GM12878 (cell line): ENCODE measurements around the gene RAB8A. TPM values are rescaled to one million over a fixed set of nuclear protein-coding genes. Genes with fewer than 3 reads are reported as not detected.
A peak's percentile ranks its signal among the peaks of the same experiment; 100 is the strongest.

Experiments
- IKZF1 ChIP-seq: fragments of 450-650 bp; conservative IDR thresholded peaks from 2 replicates; pipeline ENCODE4 v1.6.1; 2017; ENCODE audit warnings: antibody characterized with exemption, mild to moderate bottlenecking
- KDM1A ChIP-seq: fragments of 200-600 bp; sonication (generic); IDR thresholded peaks from 2 replicates; pipeline ENCODE4 v1.6.1; 2016; ENCODE audit warnings: borderline replicate concordance
- NFYA ChIP-seq: IDR thresholded peaks from 2 replicates; pipeline ENCODE4 v1.6.1; 2011; ENCODE audit warnings: low read depth, mild to moderate bottlenecking, low read length, improper control_type of control experiment, borderline replicate concordance
- PML ChIP-seq: IDR thresholded peaks from 2 replicates; pipeline ENCODE4 v1.6.1; 2012; ENCODE audit warnings: low read length, inconsistent platforms
- RAD51 ChIP-seq: fragments of 450-650 bp; IDR thresholded peaks from 2 replicates; pipeline ENCODE4 v1.6.1; 2016; ENCODE audit warnings: moderate library complexity, mild to moderate bottlenecking, inconsistent platforms
- SMARCA5 ChIP-seq: fragments of 450-650 bp; IDR thresholded peaks from 2 replicates; pipeline ENCODE4 v1.6.1; 2017; ENCODE audit warnings: mild to moderate bottlenecking
- STAT3 ChIP-seq: IDR thresholded peaks from 2 replicates; pipeline ENCODE4 v1.6.1; 2011; ENCODE audit warnings: low read depth, low read length, improper control_type of control experiment
- polyA plus RNA-seq, 11 experiments: library from polyadenylated mRNA; depleted of rRNA in 4 of 11; unstranded in 6 of 11; stranded (reverse) in 5 of 11; fragments of >200 nt; fragmentation: Nextera tagmentation in 4 of 11; fragmentation: Illumina TruSeq in 1 of 11; extraction: Ambion mirVana in 4 of 11; extraction: Trizol in 1 of 11; gene quantifications; 1 replicate in 1 of 11; 2 replicates in 10 of 11; pipeline versions ENCODE4 v1.2.1 to v1.2.3, GENCODE V29; 2011 to 2016; ENCODE audit warnings: inconsistent platforms in 2 of 11, missing spikeins in 2 of 11, low read depth in 1 of 11
- total RNA-seq, 4 experiments: library from RNA; depleted of rRNA in 3 of 4; stranded (reverse); fragments of >200 nt in 3 of 4; fragmentation: Illumina TruSeq in 1 of 4; extraction: Trizol in 1 of 4; gene quantifications; 2 replicates each; pipeline versions ENCODE4 v1.2.1 to v1.2.3, GENCODE V29; 2013 to 2021
- TF ChIP-seq, protein P1 (sequence below): fragments of 450-650 bp; IDR thresholded peaks from 2 replicates; pipeline ENCODE4 v1.6.1; 2017; ENCODE audit warnings: low read depth, mild to moderate bottlenecking, moderate library complexity
- TF ChIP-seq, protein P2 (sequence below): fragments of 450-650 bp; formaldehyde crosslinking; IDR thresholded peaks from 2 replicates; pipeline ENCODE4 v1.4.0; 2020; ENCODE audit warnings: mild to moderate bottlenecking, moderate library complexity
- TF ChIP-seq, protein P3 (sequence below): fragments of 450-650 bp; IDR thresholded peaks from 2 replicates; pipeline ENCODE4 v1.6.1; 2017; ENCODE audit warnings: antibody characterized with exemption, mild to moderate bottlenecking, moderate library complexity
- TF ChIP-seq, protein P4 (sequence below): IDR thresholded peaks from 2 replicates; pipeline ENCODE4 v1.6.1; 2012; ENCODE audit warnings: mild to moderate bottlenecking, low read depth, low read length
- TF ChIP-seq, protein P5 (sequence below): fragments of 450-650 bp; IDR thresholded peaks from 2 replicates; pipeline ENCODE4 v1.6.1; 2018; ENCODE audit warnings: borderline replicate concordance, mild to moderate bottlenecking; ENCODE audit not compliant: partially characterized antibody

Gene RAB8A
- total and polyA plus RNA-seq, 10 of the 15 experiments (the other 5 are each of a cell fraction or from before 2014, with no cell fraction given): 23.9 to 314 (median 185) TPM

DNA sequence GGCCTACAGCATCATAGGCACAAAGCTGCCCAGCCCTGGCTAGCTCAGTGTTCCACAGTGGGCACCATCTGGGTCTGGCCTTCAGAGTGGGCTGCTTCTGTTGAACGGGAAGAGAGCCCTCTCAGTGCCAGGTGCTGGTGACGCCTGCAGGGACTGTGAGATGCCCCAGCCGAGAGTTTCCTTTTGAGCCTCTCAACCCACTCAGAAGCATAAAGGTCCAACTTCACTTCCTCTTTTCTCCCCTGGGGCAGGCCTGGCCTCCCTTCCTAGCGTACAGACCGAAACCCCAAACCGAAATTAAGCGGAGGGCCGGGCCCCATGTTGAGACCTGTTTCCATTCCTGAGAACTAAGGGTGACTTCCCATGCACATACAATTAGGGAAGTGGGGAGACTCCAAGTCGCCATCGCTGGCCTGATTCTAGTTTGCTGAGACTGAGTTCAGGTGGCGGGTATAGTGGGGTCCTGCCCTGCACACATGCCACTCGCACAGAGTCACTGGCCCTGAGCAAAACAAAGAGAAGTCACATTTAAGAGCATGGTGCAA lies 6.9 kb downstream of the RAB8A start (continued):
- TF ChIP-seq, protein P1, sequence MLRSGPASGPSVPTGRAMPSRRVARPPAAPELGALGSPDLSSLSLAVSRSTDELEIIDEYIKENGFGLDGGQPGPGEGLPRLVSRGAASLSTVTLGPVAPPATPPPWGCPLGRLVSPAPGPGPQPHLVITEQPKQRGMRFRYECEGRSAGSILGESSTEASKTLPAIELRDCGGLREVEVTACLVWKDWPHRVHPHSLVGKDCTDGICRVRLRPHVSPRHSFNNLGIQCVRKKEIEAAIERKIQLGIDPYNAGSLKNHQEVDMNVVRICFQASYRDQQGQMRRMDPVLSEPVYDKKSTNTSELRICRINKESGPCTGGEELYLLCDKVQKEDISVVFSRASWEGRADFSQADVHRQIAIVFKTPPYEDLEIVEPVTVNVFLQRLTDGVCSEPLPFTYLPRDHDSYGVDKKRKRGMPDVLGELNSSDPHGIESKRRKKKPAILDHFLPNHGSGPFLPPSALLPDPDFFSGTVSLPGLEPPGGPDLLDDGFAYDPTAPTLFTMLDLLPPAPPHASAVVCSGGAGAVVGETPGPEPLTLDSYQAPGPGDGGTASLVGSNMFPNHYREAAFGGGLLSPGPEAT: peak; percentile 98
- TF ChIP-seq KDM1A (no peak), STAT3 (peak; percentile 82; the same call in 1 of the 2 replicates), PML (peak; percentile 81), NFYA (no peak), IKZF1 (peak; percentile 100), SMARCA5 (no peak; the same call in 1 of the 2 replicates), RAD51 (no peak)
- TF ChIP-seq, protein P2, sequence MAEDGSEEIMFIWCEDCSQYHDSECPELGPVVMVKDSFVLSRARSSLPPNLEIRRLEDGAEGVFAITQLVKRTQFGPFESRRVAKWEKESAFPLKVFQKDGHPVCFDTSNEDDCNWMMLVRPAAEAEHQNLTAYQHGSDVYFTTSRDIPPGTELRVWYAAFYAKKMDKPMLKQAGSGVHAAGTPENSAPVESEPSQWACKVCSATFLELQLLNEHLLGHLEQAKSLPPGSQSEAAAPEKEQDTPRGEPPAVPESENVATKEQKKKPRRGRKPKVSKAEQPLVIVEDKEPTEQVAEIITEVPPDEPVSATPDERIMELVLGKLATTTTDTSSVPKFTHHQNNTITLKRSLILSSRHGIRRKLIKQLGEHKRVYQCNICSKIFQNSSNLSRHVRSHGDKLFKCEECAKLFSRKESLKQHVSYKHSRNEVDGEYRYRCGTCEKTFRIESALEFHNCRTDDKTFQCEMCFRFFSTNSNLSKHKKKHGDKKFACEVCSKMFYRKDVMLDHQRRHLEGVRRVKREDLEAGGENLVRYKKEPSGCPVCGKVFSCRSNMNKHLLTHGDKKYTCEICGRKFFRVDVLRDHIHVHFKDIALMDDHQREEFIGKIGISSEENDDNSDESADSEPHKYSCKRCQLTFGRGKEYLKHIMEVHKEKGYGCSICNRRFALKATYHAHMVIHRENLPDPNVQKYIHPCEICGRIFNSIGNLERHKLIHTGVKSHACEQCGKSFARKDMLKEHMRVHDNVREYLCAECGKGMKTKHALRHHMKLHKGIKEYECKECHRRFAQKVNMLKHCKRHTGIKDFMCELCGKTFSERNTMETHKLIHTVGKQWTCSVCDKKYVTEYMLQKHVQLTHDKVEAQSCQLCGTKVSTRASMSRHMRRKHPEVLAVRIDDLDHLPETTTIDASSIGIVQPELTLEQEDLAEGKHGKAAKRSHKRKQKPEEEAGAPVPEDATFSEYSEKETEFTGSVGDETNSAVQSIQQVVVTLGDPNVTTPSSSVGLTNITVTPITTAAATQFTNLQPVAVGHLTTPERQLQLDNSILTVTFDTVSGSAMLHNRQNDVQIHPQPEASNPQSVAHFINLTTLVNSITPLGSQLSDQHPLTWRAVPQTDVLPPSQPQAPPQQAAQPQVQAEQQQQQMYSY: no peak
- TF ChIP-seq, protein P3, sequence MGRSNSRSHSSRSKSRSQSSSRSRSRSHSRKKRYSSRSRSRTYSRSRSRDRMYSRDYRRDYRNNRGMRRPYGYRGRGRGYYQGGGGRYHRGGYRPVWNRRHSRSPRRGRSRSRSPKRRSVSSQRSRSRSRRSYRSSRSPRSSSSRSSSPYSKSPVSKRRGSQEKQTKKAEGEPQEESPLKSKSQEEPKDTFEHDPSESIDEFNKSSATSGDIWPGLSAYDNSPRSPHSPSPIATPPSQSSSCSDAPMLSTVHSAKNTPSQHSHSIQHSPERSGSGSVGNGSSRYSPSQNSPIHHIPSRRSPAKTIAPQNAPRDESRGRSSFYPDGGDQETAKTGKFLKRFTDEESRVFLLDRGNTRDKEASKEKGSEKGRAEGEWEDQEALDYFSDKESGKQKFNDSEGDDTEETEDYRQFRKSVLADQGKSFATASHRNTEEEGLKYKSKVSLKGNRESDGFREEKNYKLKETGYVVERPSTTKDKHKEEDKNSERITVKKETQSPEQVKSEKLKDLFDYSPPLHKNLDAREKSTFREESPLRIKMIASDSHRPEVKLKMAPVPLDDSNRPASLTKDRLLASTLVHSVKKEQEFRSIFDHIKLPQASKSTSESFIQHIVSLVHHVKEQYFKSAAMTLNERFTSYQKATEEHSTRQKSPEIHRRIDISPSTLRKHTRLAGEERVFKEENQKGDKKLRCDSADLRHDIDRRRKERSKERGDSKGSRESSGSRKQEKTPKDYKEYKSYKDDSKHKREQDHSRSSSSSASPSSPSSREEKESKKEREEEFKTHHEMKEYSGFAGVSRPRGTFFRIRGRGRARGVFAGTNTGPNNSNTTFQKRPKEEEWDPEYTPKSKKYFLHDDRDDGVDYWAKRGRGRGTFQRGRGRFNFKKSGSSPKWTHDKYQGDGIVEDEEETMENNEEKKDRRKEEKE: no peak
- TF ChIP-seq, protein P4, sequence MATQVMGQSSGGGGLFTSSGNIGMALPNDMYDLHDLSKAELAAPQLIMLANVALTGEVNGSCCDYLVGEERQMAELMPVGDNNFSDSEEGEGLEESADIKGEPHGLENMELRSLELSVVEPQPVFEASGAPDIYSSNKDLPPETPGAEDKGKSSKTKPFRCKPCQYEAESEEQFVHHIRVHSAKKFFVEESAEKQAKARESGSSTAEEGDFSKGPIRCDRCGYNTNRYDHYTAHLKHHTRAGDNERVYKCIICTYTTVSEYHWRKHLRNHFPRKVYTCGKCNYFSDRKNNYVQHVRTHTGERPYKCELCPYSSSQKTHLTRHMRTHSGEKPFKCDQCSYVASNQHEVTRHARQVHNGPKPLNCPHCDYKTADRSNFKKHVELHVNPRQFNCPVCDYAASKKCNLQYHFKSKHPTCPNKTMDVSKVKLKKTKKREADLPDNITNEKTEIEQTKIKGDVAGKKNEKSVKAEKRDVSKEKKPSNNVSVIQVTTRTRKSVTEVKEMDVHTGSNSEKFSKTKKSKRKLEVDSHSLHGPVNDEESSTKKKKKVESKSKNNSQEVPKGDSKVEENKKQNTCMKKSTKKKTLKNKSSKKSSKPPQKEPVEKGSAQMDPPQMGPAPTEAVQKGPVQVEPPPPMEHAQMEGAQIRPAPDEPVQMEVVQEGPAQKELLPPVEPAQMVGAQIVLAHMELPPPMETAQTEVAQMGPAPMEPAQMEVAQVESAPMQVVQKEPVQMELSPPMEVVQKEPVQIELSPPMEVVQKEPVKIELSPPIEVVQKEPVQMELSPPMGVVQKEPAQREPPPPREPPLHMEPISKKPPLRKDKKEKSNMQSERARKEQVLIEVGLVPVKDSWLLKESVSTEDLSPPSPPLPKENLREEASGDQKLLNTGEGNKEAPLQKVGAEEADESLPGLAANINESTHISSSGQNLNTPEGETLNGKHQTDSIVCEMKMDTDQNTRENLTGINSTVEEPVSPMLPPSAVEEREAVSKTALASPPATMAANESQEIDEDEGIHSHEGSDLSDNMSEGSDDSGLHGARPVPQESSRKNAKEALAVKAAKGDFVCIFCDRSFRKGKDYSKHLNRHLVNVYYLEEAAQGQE: no peak
- TF ChIP-seq, protein P5, sequence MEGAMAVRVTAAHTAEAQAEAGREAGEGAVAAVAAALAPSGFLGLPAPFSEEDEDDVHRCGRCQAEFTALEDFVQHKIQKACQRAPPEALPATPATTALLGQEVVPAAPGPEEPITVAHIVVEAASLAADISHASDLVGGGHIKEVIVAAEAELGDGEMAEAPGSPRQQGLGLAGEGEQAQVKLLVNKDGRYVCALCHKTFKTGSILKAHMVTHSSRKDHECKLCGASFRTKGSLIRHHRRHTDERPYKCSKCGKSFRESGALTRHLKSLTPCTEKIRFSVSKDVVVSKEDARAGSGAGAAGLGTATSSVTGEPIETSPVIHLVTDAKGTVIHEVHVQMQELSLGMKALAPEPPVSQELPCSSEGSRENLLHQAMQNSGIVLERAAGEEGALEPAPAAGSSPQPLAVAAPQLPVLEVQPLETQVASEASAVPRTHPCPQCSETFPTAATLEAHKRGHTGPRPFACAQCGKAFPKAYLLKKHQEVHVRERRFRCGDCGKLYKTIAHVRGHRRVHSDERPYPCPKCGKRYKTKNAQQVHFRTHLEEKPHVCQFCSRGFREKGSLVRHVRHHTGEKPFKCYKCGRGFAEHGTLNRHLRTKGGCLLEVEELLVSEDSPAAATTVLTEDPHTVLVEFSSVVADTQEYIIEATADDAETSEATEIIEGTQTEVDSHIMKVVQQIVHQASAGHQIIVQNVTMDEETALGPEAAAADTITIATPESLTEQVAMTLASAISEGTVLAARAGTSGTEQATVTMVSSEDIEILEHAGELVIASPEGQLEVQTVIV: no peak
